Esophagus squamous epithelium (tissue), 5 donors: ENCODE results near the gene PTPRD. TPM values are rescaled to one million over a fixed set of nuclear protein-coding genes. Genes with fewer than 3 reads are reported as not detected.

Experiments
- DNase-seq: peaks from one replicate; lab custom pipeline; 2025; lab: John Stamatoyannopoulos, UW
- H3K27ac ChIP-seq, 4 donors: fragments of 200-600 bp; sonication (generic); one replicate each; pipeline ENCODE4 v1.5.1; 2016 to 2019; ENCODE audit warnings: mild to moderate bottlenecking in 1 of 4
- H3K27me3 ChIP-seq, 4 donors: fragments of 200-600 bp; sonication (generic); 1 replicate in 3 of 4; 2 replicates in 1 of 4; pipeline versions ENCODE4 v1.5.1 to v1.6.0; 2017 to 2021; ENCODE audit warnings: antibody characterized with exemption in 1 of 4
- H3K36me3 ChIP-seq, 3 donors: fragments of 200-600 bp; sonication (generic); one replicate each; pipeline ENCODE4 v1.5.1; 2016 to 2019
- H3K4me1 ChIP-seq, 3 donors: fragments of 200-600 bp; sonication (generic); one replicate each; pipeline ENCODE4 v1.5.1; 2017 to 2019
- H3K4me3 ChIP-seq, 4 donors: fragments of 200-600 bp; sonication (generic); 1 replicate in 3 of 4; 2 replicates in 1 of 4; pipeline ENCODE4 v1.5.1; 2016 to 2019; ENCODE audit warnings: mild to moderate bottlenecking in 2 of 4, moderate library complexity in 1 of 4
- H3K9me3 ChIP-seq, 3 donors: fragments of 200-600 bp; sonication (generic); one replicate each; pipeline ENCODE4 v1.5.1; 2016 to 2019
- CTCF ChIP-seq, 6 experiments: fragments of 450-650 bp in 4 of 6; fragments of 200-600 bp in 2 of 6; sonication (generic) in 2 of 6; IDR thresholded peaks; one replicate each; pipeline ENCODE4 v1.5.1; 2016 to 2019; ENCODE audit warnings: antibody characterized with exemption in 6 of 6, mild to moderate bottlenecking in 4 of 6, moderate library complexity in 4 of 6
- POLR2A ChIP-seq, 4 donors: fragments of 450-650 bp; IDR thresholded peaks; one replicate each; pipeline ENCODE4 v1.6.1; 2017; ENCODE audit warnings: antibody characterized with exemption in 4 of 4, mild to moderate bottlenecking in 4 of 4, moderate library complexity in 3 of 4
- WGBS, 2 donors: methylation state at CpG; one replicate each; pipeline ENCODE4 v1.1.5; 2018; 5-methylcytosine and 5-hydroxymethylcytosine counted together
- intact Hi-C: fragments of 100-400 bp; cut with DNase I; formaldehyde crosslinking; loops from one replicate; pipeline ENCODE4 v1.15.0; 2022
- total RNA-seq, 4 donors: library from RNA; depleted of rRNA; stranded (reverse); fragments of >200 nt; gene quantifications; one replicate each; pipeline ENCODE4 v1.1.0, GENCODE V29; 2016
- donor health status: DM: yes; HTN: yes; CAD: no.

Gene PTPRD
- total RNA-seq, 4 donors from 2014 or later, result 0.23 to 16.3 (median 6.6) TPM

- Histone ChIP-seq H3K36me3 (no peaks in the 10 kb centered on the region), H3K27ac (no peak overlapping the region), H3K4me3 (no peak overlapping the region), H3K4me1 (no peaks in the 10 kb centered on the region), H3K27me3 (no peaks in the 10 kb centered on the region), H3K9me3 (no peaks in the 10 kb centered on the region)
- WGBS, 2 donors, result 80 to 93% methylated on average over 1 of the region's 1 CpG
- DNase-seq, result no peak
- intact Hi-C loops, result no loop called here
- no peak for TF ChIP-seq POLR2A (IDR thresholded peaks at IDR 0.05)
- no peak for TF ChIP-seq CTCF (IDR thresholded peaks at IDR 0.05)
Observed at GRCh38 chr9:8632493-8632892, 1980.3 kb downstream of the PTPRD start.

- TF ChIP-seq CTCF (IDR thresholded peaks at IDR 0.05) (no peak), POLR2A (IDR thresholded peaks at IDR 0.05) (no peak)
- H3K36me3 ChIP-seq, result no peaks in the 10 kb centered on the region
- intact Hi-C loops, result no loop called here
- H3K27me3 ChIP-seq, result no peaks in the 10 kb centered on the region
- no peak for DNase-seq
- H3K4me3 ChIP-seq, result no peak overlapping the region
- no peak overlapping the region for H3K27ac ChIP-seq
- no peaks in the 10 kb centered on the region for H3K9me3 ChIP-seq
- H3K4me1 ChIP-seq, result no peaks in the 10 kb centered on the region
Observed at GRCh38 chr9:8628791-8629190, 1984.0 kb downstream of the PTPRD start.

DNA sequence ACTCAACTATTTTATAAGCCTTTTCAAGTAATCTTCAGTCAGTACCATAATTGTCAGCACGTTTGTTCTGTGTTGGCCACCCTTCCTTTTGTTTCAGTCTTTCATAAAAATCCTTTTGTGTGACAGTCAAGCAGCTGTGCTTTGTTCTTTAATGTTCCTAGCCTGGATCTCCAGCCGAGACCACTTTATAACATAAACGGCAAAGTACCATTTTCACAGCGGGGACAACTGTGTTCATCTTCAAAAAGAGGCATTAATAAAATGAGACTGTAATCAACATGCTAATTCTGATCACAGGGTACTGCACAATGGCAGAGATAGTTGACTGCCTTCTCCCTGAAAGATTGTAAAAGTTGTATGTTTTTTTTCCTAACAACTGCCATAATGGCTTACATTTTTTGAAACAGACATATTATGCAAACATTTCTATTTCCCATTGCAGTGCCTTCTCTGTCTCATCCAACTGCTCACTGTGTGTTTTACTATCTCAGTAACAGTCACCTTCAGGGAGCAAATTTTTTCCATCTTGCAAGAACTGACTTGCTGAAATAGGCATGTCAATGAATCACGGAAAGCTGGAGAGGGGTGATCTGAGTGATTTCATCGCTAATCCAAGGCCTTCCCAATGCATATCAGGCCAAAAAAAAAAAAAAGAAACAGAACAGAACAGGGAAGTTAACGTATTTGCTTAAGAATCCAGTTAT is 1984.7 kb downstream of the PTPRD start:
- WGBS, 2 donors, result 37 to 47% methylated on average over 7 of the region's 7 CpGs

GRCh38 chr9:8622871-8623270 is 1989.9 kb downstream of the PTPRD start:
- no peak overlapping the region for H3K4me3 ChIP-seq
- H3K9me3 ChIP-seq, result no peaks in the 10 kb centered on the region
- no peak overlapping the region for H3K27ac ChIP-seq
- no peaks in the 10 kb centered on the region for H3K27me3 ChIP-seq
- TF ChIP-seq CTCF (IDR thresholded peaks at IDR 0.05), result no peak
- no peak for TF ChIP-seq POLR2A (IDR thresholded peaks at IDR 0.05)
- intact Hi-C loops, result no loop called here
- 73 to 89% methylated on average over 2 of the region's 2 CpGs for WGBS, 2 donors
- H3K36me3 ChIP-seq, result no peaks in the 10 kb centered on the region
- H3K4me1 ChIP-seq, result no peaks in the 10 kb centered on the region
- DNase-seq, result no peak

More for the DNA sequence above, 1984.7 kb downstream of the PTPRD start:
- Histone ChIP-seq H3K27ac (no peak overlapping the region), H3K4me3 (no peak overlapping the region), H3K27me3 (no peaks in the 10 kb centered on the region), H3K36me3 (no peaks in the 10 kb centered on the region), H3K4me1 (no peaks in the 10 kb centered on the region), H3K9me3 (no peaks in the 10 kb centered on the region)
- DNase-seq, result no peak
- TF ChIP-seq POLR2A (IDR thresholded peaks at IDR 0.05) (no peak), CTCF (IDR thresholded peaks at IDR 0.05) (no peak)
- intact Hi-C loops, result no loop called here

GRCh38 chr9:8622222-8622802 is 1990.5 kb downstream of the PTPRD start:
- H3K27me3 ChIP-seq, result no peaks in the 10 kb centered on the region
- WGBS, 2 donors, result 72 to 73% methylated on average over 3 of the region's 3 CpGs
- H3K9me3 ChIP-seq, result no peaks in the 10 kb centered on the region
- H3K4me1 ChIP-seq, result no peaks in the 10 kb centered on the region
- intact Hi-C loops, result no loop called here
- TF ChIP-seq CTCF (IDR thresholded peaks at IDR 0.05), result no peak
- no peak for TF ChIP-seq POLR2A (IDR thresholded peaks at IDR 0.05)
- DNase-seq, result no peak
- H3K36me3 ChIP-seq, result no peaks in the 10 kb centered on the region
- no peak overlapping the region for H3K27ac ChIP-seq
- no peak overlapping the region for H3K4me3 ChIP-seq
